HG03097 (cell line): ENCODE data around the gene NT5E.
A peak's percentile ranks its signal among the peaks of the same experiment; 100 is the strongest.
"Not testable (repeated sequence)": the region's sequence is repeated elsewhere in the genome, so short reads cannot be mapped to it uniquely, and the experiment has no call there.

Experiments used
- ATAC-seq: cut with Tn5 transposase; IDR thresholded peaks from one replicate; pipeline ENCODE4 v1.9.1; 2021; ENCODE audit not compliant: unreplicated experiment, low FRiP score

NT5E gene

GRCh38 chr6:85449818-85450759 is at the start of gene NT5E:
TSS of gene NT5E (plus strand) at chr6:85450083. CDS start at chr6:85450140, 57 bp downstream.
- ATAC-seq: peak; percentile 88

GRCh38 chr6:85400331-85400730 is 49.6 kb upstream of the NT5E start:
- no peak for ATAC-seq

- no peak for ATAC-seq
These were observed 48.5 kb upstream of the NT5E start for GRCh38 chr6:85401186-85402021.

- ATAC-seq: no peak
These were observed 47.8 kb upstream of the NT5E start for GRCh38 chr6:85402071-85402470.

- no peak for ATAC-seq
These were observed 47.0 kb upstream of the NT5E start for GRCh38 chr6:85402922-85403321.

- no peak for ATAC-seq
These were observed 46.4 kb upstream of the NT5E start for GRCh38 chr6:85403331-85404015.

GRCh38 chr6:85404016-85404563 is 45.8 kb upstream of the NT5E start:
- not testable (repeated sequence) for ATAC-seq

- ATAC-seq: no peak
These were observed 45.2 kb upstream of the NT5E start for GRCh38 chr6:85404564-85405174.

GRCh38 chr6:85405175-85405852 is 44.6 kb upstream of the NT5E start:
- peak; percentile 71 for ATAC-seq

GRCh38 chr6:85405853-85406198 is 44.1 kb upstream of the NT5E start:
- ATAC-seq: no peak

GRCh38 chr6:85406641-85407075 is 43.2 kb upstream of the NT5E start:
- ATAC-seq: no peak

- no peak for ATAC-seq
These were observed 41.8 kb upstream of the NT5E start for GRCh38 chr6:85408039-85408438.

- ATAC-seq: no peak
These were observed 36.9 kb upstream of the NT5E start for GRCh38 chr6:85412911-85413430.

GRCh38 chr6:85416049-85416448 is 33.8 kb upstream of the NT5E start:
- no peak for ATAC-seq

GRCh38 chr6:85416766-85417165 is 33.1 kb upstream of the NT5E start:
- ATAC-seq: no peak

- no peak for ATAC-seq
These were observed 32.5 kb upstream of the NT5E start for GRCh38 chr6:85417336-85417735.

GRCh38 chr6:85418059-85418458 is 31.8 kb upstream of the NT5E start:
- no peak for ATAC-seq

- ATAC-seq: peak; percentile 72
These were observed 30.7 kb upstream of the NT5E start for GRCh38 chr6:85419046-85419759.

- no peak for ATAC-seq
These were observed 29.3 kb upstream of the NT5E start for GRCh38 chr6:85420551-85420950.
